NCI-H2196 (cell line): Measurements from ENCODE around the gene DEGS1.
A peak's percentile ranks its signal among the peaks of the same experiment; 100 is the strongest.

Experiments
- DNase-seq: peaks from one replicate; lab custom pipeline; 2025; ENCODE audit not compliant: unreplicated experiment; lab: John Stamatoyannopoulos, UW

DEGS1 gene

GRCh38 chr1:224182866-224183590 is at the start of gene DEGS1:
Gene DEGS1 (plus strand): TSS chr1:224183240. CDS start chr1:224183337, 97 bp downstream.
- DNase-seq = peak; percentile 84

GRCh38 chr1:224133741-224134299 is 49.2 kb upstream of the DEGS1 start:
- no peak for DNase-seq

- no peak for DNase-seq
Measured at GRCh38 chr1:224137518-224137917, 45.5 kb upstream of the DEGS1 start.

GRCh38 chr1:224138198-224138597 is 44.8 kb upstream of the DEGS1 start:
- no peak for DNase-seq

GRCh38 chr1:224141693-224142092 is 41.3 kb upstream of the DEGS1 start:
- DNase-seq = no peak

- no peak for DNase-seq
Measured at GRCh38 chr1:224149709-224150108, 33.3 kb upstream of the DEGS1 start.

GRCh38 chr1:224151117-224151516 is 31.9 kb upstream of the DEGS1 start:
- DNase-seq = no peak

GRCh38 chr1:224157316-224157715 is 25.7 kb upstream of the DEGS1 start:
- no peak for DNase-seq

GRCh38 chr1:224159541-224159940 is 23.5 kb upstream of the DEGS1 start:
- DNase-seq = no peak

GRCh38 chr1:224160171-224160682 is 22.8 kb upstream of the DEGS1 start:
- no peak for DNase-seq

GRCh38 chr1:224162768-224163167 is 20.3 kb upstream of the DEGS1 start:
- no peak for DNase-seq

- DNase-seq = no peak
Measured at GRCh38 chr1:224163311-224163710, 19.7 kb upstream of the DEGS1 start.

- no peak for DNase-seq
Measured at GRCh38 chr1:224168859-224169380, 14.1 kb upstream of the DEGS1 start.

GRCh38 chr1:224169718-224170270 is 13.2 kb upstream of the DEGS1 start:
- no peak for DNase-seq

GRCh38 chr1:224170343-224170742 is 12.7 kb upstream of the DEGS1 start:
- DNase-seq = no peak

GRCh38 chr1:224170748-224171478 is 12.1 kb upstream of the DEGS1 start:
- DNase-seq = no peak

- DNase-seq = no peak
Measured at GRCh38 chr1:224172229-224172628, 10.8 kb upstream of the DEGS1 start.

GRCh38 chr1:224173523-224173922 is 9.5 kb upstream of the DEGS1 start:
- DNase-seq = no peak

GRCh38 chr1:224175617-224176016 is 7.4 kb upstream of the DEGS1 start:
- DNase-seq = no peak

GRCh38 chr1:224177356-224177999 is 5.6 kb upstream of the DEGS1 start:
- DNase-seq = no peak

GRCh38 chr1:224178894-224179293 is 4.1 kb upstream of the DEGS1 start:
- DNase-seq = no peak
